ENCODE data around the gene FXYD4.

DNA sequence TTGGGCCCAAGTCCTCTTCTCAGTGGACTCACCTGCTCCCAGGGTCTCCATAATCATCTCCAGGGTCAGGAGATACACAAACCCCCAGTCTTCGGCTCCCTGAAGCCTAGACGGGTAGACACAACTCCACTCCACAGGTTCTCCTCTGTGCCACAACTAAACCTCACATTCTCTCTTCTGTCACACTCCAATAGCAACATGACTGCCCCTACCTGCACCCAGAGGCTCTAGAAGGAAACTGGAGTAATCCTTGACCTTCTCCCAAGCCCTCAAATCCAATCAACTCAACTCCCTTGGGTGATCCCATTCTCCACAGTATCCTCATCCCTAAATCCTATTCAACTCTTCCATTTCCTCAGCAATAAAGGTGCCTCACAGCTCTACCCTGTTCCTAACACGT lies 21.3 kb downstream of the FXYD4 start:
- TF ChIP-seq, protein P1, sequence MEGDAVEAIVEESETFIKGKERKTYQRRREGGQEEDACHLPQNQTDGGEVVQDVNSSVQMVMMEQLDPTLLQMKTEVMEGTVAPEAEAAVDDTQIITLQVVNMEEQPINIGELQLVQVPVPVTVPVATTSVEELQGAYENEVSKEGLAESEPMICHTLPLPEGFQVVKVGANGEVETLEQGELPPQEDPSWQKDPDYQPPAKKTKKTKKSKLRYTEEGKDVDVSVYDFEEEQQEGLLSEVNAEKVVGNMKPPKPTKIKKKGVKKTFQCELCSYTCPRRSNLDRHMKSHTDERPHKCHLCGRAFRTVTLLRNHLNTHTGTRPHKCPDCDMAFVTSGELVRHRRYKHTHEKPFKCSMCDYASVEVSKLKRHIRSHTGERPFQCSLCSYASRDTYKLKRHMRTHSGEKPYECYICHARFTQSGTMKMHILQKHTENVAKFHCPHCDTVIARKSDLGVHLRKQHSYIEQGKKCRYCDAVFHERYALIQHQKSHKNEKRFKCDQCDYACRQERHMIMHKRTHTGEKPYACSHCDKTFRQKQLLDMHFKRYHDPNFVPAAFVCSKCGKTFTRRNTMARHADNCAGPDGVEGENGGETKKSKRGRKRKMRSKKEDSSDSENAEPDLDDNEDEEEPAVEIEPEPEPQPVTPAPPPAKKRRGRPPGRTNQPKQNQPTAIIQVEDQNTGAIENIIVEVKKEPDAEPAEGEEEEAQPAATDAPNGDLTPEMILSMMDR (conservative IDR thresholded peaks at IDR 0.05): no peak
- TF ChIP-seq ZFX (IDR thresholded peaks at IDR 0.05): no peak

Measured in C4-2B (cell line).